LNCAP (cell line): Measurements from ENCODE around the gene ANKDD1B.

ENCODE experiments used
- CTCF ChIP-seq: fragments of 450-650 bp; IDR thresholded peaks from 2 replicates; pipeline ENCODE4 v1.5.1; 2017; ENCODE audit warnings: mild to moderate bottlenecking

The ANKDD1B gene

DNA sequence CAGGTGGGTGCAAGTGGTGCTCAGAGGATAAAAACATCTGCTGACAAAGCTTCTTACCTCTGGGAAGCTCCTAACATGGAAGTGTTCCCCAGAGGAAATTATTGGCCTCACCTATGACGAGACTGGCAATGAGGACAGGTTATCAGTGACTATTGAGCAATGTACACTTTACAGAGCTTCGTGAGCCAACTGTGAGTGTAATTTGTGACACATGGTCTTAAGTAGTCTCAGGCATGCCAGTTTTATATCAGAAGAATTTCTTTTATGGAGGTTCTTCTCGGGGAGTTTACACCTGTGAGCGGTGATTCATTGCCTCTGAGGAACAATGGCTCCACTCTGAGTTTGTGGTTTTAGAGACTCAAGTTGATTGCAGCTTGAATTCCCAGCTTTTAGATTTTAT lies 11.3 kb downstream of the ANKDD1B start:
- no peak for TF ChIP-seq CTCF

DNA sequence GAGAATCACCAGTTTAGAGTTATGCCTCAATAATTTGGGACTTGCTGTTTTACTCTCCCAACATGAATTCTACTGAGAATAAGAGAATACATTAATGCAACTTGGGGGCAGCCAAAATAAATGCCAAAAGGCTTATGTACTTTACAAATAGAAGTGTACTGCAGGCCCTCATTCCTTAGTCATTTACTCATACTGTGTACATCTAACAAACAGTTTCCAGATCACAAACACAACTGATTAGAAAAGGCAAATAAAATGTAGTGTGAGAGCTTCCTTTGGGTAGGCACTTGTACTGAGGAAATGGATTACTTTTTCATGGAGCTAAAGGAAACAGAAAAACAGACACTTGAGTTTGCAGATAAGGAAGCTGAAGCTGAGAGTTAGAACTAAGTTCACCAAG lies 12.6 kb downstream of the ANKDD1B start:
- TF ChIP-seq CTCF: no peak

DNA sequence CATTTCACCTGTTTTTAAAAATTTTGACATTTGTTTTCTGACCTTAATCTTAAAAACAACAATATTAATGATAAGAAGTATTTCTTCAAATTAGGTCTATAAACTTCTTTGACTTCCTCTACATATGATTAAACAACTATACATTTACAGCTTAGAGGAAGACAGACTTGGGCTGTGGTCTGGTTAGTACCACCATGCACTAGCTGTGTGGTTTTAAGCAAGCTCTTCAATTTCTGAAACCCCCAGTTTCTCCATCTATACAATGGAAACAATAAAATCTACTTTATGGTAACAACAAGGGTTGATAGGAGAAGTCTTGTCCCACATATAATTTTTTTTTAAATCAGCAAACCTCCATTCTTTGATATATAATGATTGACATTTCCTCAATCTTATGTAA lies 15.7 kb downstream of the ANKDD1B start:
- no peak for TF ChIP-seq CTCF

- TF ChIP-seq CTCF: no peak
These were observed 16.5 kb downstream of the ANKDD1B start for GRCh38 chr5:75627801-75628200.

DNA sequence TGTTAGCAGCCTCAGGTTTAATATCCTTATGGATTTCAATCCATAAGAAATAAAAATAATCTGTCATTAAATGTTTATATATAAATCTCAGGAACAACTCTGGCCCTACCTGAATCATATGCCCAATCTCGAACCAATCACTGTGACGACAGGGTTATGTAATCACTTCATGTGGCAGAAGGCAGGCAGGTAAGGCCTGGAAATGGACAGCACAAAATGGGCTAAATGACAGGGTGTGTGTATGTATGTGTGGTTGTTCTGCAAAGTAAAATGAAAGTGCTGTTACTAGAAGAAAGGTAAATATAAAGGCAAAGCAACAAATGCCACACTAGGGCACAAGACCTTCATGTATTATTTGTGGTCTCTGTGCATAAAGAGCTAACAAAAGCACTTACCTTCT lies 19.6 kb downstream of the ANKDD1B start:
- no peak for TF ChIP-seq CTCF

DNA sequence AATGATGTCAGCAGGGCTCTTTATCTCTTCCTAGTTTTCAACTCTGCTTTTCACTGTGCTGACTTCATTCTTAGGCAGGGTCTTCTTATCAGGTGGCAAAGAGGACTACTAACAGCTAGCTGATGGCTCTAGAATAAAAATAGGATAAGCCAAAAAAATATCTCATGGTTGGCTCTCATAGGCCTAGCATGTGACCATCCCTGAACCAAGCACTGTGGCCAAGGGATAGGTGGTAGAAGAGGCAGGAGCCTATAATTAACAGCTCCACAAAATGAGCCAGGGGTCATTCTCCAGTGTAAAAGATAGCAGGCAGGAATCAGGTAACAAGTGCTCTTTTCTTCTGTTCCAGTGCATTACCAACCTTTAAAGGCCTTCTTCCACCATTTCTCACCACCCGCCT lies 21.1 kb downstream of the ANKDD1B start:
- TF ChIP-seq CTCF: no peak

GRCh38 chr5:75637949-75638348 lies 26.7 kb downstream of the ANKDD1B start:
- no peak for TF ChIP-seq CTCF

- TF ChIP-seq CTCF: no peak
These were observed 28.5 kb downstream of the ANKDD1B start for GRCh38 chr5:75639535-75640311.
